ENCODE data around the gene MVD.

- TF ChIP-seq CTCF (IDR thresholded peaks at IDR 0.05) (no peak), POLR2A (IDR thresholded peaks at IDR 0.05) (no peak)
Measured at GRCh38 chr16:88700322-88700635, 37.4 kb upstream of the MVD start.

Measured in esophagus squamous epithelium (tissue), 4 donors.